Stomach smooth muscle (tissue), 2 donors: ENCODE data around the gene LCORL.
A peak's percentile ranks its signal among the peaks of the same experiment; 100 is the strongest.

ENCODE experiments used
- H3K27ac ChIP-seq: one replicate; pipeline ENCODE4 v1.7.0; 2013; ENCODE audit warnings: mild to moderate bottlenecking, low read length, inconsistent platforms
- H3K27me3 ChIP-seq, 2 donors: one replicate each; pipeline ENCODE4 v1.7.0; 2013; ENCODE audit warnings: low read length in 2 of 2; ENCODE audit not compliant: insufficient read depth in 2 of 2, control insufficient read depth in 1 of 2
- H3K36me3 ChIP-seq, 2 donors: one replicate each; pipeline ENCODE4 v1.7.0; 2013; ENCODE audit warnings: low read length in 2 of 2; ENCODE audit not compliant: control insufficient read depth in 2 of 2, insufficient read depth in 2 of 2
- H3K4me1 ChIP-seq: one replicate; pipeline ENCODE4 v1.7.0; 2013; ENCODE audit warnings: low read length; ENCODE audit not compliant: control insufficient read depth, insufficient read depth
- H3K4me3 ChIP-seq, 2 donors: one replicate each; pipeline ENCODE4 v1.7.0; 2013; ENCODE audit warnings: low read length in 2 of 2
- H3K9ac ChIP-seq, 2 donors: one replicate each; pipeline ENCODE4 v1.7.0; 2013; ENCODE audit warnings: low read length in 2 of 2, mild to moderate bottlenecking in 1 of 2
- H3K9me3 ChIP-seq, 2 donors: one replicate each; pipeline ENCODE4 v1.7.0; 2013; ENCODE audit warnings: low read length in 2 of 2; ENCODE audit not compliant: control insufficient read depth in 2 of 2
- donor health status: healthy.
- donor health status: Pancreatic carcinoma.

The LCORL gene

GRCh38 chr4:17812125-17812524, 209.4 kb downstream of the LCORL start:
- Histone ChIP-seq H3K4me3 (no peak overlapping the region), H3K4me1 (peaks cover 8% of the 10 kb centered on the region), H3K27me3 (no peaks in the 10 kb centered on the region), H3K27ac (no peak overlapping the region), H3K36me3 (no peaks in the 10 kb centered on the region), H3K9me3 (no peaks in the 10 kb centered on the region), H3K9ac (no peak overlapping the region)

- H3K9me3 ChIP-seq = no peaks in the 10 kb centered on the region
- H3K27me3 ChIP-seq = no peaks in the 10 kb centered on the region
- peak overlapping the region; percentile 95 to 98 for H3K4me3 ChIP-seq
- H3K9ac ChIP-seq = peak overlapping the region in 1 of 2 donors; percentile 96
- no peaks in the 10 kb centered on the region for H3K36me3 ChIP-seq
- H3K27ac ChIP-seq = no peak overlapping the region
- H3K4me1 ChIP-seq = peaks cover 8% of the 10 kb centered on the region
Measured at GRCh38 chr4:17811078-17811603, 210.4 kb downstream of the LCORL start.

GRCh38 chr4:17810260-17811077, 211.1 kb downstream of the LCORL start, which contains the start of the genes DCAF16 and NCAPG:
TSS of gene DCAF16 (minus strand) at chr4:17810757. CDS start at chr4:17804141, 6,616 bp downstream.
TSS of gene NCAPG (plus strand) at chr4:17810979. CDS start at chr4:17811078, 99 bp downstream.
- peaks cover 8% of the 10 kb centered on the region for H3K4me1 ChIP-seq
- peak within 1 kb of the TSS; percentile 95 to 98 for H3K4me3 ChIP-seq
- H3K27me3 ChIP-seq = no peaks in the 10 kb centered on the region
- no peaks in the 10 kb centered on the region for H3K9me3 ChIP-seq
- H3K27ac ChIP-seq = peak within 1 kb of the TSS; percentile 94
- H3K9ac ChIP-seq = peak within 1 kb of the TSS; percentile 96 to 97
- no peaks in the 10 kb centered on the region for H3K36me3 ChIP-seq

GRCh38 chr4:17809667-17810066, 211.9 kb downstream of the LCORL start:
- Histone ChIP-seq H3K4me3 (peak overlapping the region; percentile 95 to 98), H3K27ac (peak overlapping the region; percentile 94), H3K9ac (peak overlapping the region; percentile 96 to 97), H3K27me3 (no peaks in the 10 kb centered on the region), H3K9me3 (no peaks in the 10 kb centered on the region), H3K36me3 (peaks cover 0 to 1% of the 10 kb centered on the region in 2 donors), H3K4me1 (peaks cover 8% of the 10 kb centered on the region)

GRCh38 chr4:17807446-17807845, 214.1 kb downstream of the LCORL start:
- Histone ChIP-seq H3K9me3 (no peaks in the 10 kb centered on the region), H3K4me3 (peak overlapping the region; percentile 27 to 59), H3K4me1 (peaks cover 8% of the 10 kb centered on the region), H3K27me3 (no peaks in the 10 kb centered on the region), H3K36me3 (peaks cover 18 to 21% of the 10 kb centered on the region in 2 donors), H3K9ac (peak overlapping the region in 1 of 2 donors; percentile 22), H3K27ac (no peak overlapping the region)

- Histone ChIP-seq H3K27me3 (no peaks in the 10 kb centered on the region), H3K9ac (no peak overlapping the region), H3K27ac (no peak overlapping the region), H3K4me3 (no peak overlapping the region), H3K36me3 (peaks cover 21 to 22% of the 10 kb centered on the region in 2 donors), H3K9me3 (no peaks in the 10 kb centered on the region), H3K4me1 (peaks cover 3% of the 10 kb centered on the region)
Measured at GRCh38 chr4:17805580-17806155, 215.9 kb downstream of the LCORL start.

- Histone ChIP-seq H3K9ac (no peak overlapping the region), H3K9me3 (no peaks in the 10 kb centered on the region), H3K4me1 (no peaks in the 10 kb centered on the region), H3K27ac (no peak overlapping the region), H3K4me3 (no peak overlapping the region), H3K27me3 (no peaks in the 10 kb centered on the region), H3K36me3 (peaks cover 6 to 9% of the 10 kb centered on the region in 2 donors)
Measured at GRCh38 chr4:17797808-17798207, 223.7 kb downstream of the LCORL start.

GRCh38 chr4:17794730-17795129, 226.8 kb downstream of the LCORL start:
- H3K9ac ChIP-seq = no peak overlapping the region
- no peaks in the 10 kb centered on the region for H3K4me1 ChIP-seq
- no peaks in the 10 kb centered on the region for H3K27me3 ChIP-seq
- no peaks in the 10 kb centered on the region for H3K9me3 ChIP-seq
- no peak overlapping the region for H3K4me3 ChIP-seq
- H3K36me3 ChIP-seq = peaks cover 0 to 3% of the 10 kb centered on the region in 2 donors
- H3K27ac ChIP-seq = no peak overlapping the region
